ENCODE data around the gene COL5A1. TPM values are rescaled to one million over a fixed set of nuclear protein-coding genes. Genes with fewer than 3 reads are reported as not detected.

COL5A1 gene
- total RNA-seq, 1 experiment from 2014 or later: 9.5 TPM

GRCh38 chr9:134661791-134662142 lies 20.2 kb downstream of the COL5A1 start:
- H3K9me3 Mint-ChIP-seq: peaks cover 7 to 17% of the 10 kb centered on the region in 2 experiments; a peak in 4 of 5 replicates
- H2BK120ac ChIP-seq (ENCODE audit: low read depth, low read length, poor library complexity, severe bottlenecking): no peak overlapping the region
- H3K79me1 ChIP-seq (ENCODE audit: insufficient read depth, low read depth, low read length, poor library complexity, severe bottlenecking): no peaks in the 10 kb centered on the region
- no peak overlapping the region for H4K8ac ChIP-seq (replicated peaks; ENCODE audit: insufficient read length, low read depth, low read length)
- H4K91ac ChIP-seq (ENCODE audit: insufficient read length, low read depth, low read length): no peak overlapping the region
- H3K4me2 ChIP-seq (ENCODE audit: insufficient read depth, insufficient read length, low read length): no peak overlapping the region
- H3K36me3 Mint-ChIP-seq (ENCODE audit: insufficient read depth in 1 of 3, low read depth in 3 of 3): peaks cover 2 to 21% (median 10%) of the 10 kb centered on the region in 3 experiments
- peaks cover 4% of the 10 kb centered on the region for H3K9me3 ChIP-seq (ENCODE audit: control insufficient read depth, low read depth, low read length)
- H3K56ac ChIP-seq (ENCODE audit: insufficient read length, low read depth, low read length): no peak overlapping the region
- H2BK12ac ChIP-seq (ENCODE audit: insufficient read length, low read depth, low read length): no peak overlapping the region
- H3K79me2 ChIP-seq (ENCODE audit: insufficient read depth, low read length): no peaks in the 10 kb centered on the region
- no peak overlapping the region for H2BK20ac ChIP-seq (ENCODE audit: low read depth, low read length, poor library complexity, severe bottlenecking)
- WGBS (ENCODE audit: extremely low coverage, insufficient read length, low lambda C conversion rate): no CpG with 5 or more reads among the region's 11 CpGs
- H3K4ac ChIP-seq (ENCODE audit: low read depth, low read length): no peak overlapping the region
- no peaks in the 10 kb centered on the region for H4K20me1 ChIP-seq (ENCODE audit: control insufficient read depth, insufficient read depth, insufficient read length)
- H3K23ac ChIP-seq (ENCODE audit: insufficient read length, low read depth, low read length): no peak overlapping the region
- no peak overlapping the region for H3K4me3 Mint-ChIP-seq
- H3K9ac ChIP-seq (ENCODE audit: extremely low read depth, insufficient read length, low read length): no peak overlapping the region
- no peak overlapping the region for H3K18ac ChIP-seq (ENCODE audit: insufficient read length, low read depth, low read length)
- DNase-seq: no peak
- no peak overlapping the region for H2AK5ac ChIP-seq (ENCODE audit: insufficient read length, low read length)
- no peaks in the 10 kb centered on the region; the same call in none of the 2 replicates for H3K27me3 Mint-ChIP-seq (ENCODE audit: low read depth)
- no peaks in the 10 kb centered on the region for H3K4me1 ChIP-seq (ENCODE audit: insufficient read depth, low read length)
- H3K27ac ChIP-seq (ENCODE audit: insufficient read length, low read depth, low read length): no peak overlapping the region
- H3K4me1 Mint-ChIP-seq: peaks cover 9 to 12% of the 10 kb centered on the region in 2 experiments; a peak in 3 of 4 replicates
- H3T11ph ChIP-seq (ENCODE audit: low read length): no peak overlapping the region
- H3K14ac ChIP-seq (ENCODE audit: insufficient read depth, low read length): no peak overlapping the region
- H2AFZ ChIP-seq (ENCODE audit: low read length): no peak overlapping the region
- H3K27ac Mint-ChIP-seq: no peak overlapping the region
- H2BK5ac ChIP-seq (ENCODE audit: insufficient read length, low read length): no peak overlapping the region
- TF ChIP-seq, protein P1, sequence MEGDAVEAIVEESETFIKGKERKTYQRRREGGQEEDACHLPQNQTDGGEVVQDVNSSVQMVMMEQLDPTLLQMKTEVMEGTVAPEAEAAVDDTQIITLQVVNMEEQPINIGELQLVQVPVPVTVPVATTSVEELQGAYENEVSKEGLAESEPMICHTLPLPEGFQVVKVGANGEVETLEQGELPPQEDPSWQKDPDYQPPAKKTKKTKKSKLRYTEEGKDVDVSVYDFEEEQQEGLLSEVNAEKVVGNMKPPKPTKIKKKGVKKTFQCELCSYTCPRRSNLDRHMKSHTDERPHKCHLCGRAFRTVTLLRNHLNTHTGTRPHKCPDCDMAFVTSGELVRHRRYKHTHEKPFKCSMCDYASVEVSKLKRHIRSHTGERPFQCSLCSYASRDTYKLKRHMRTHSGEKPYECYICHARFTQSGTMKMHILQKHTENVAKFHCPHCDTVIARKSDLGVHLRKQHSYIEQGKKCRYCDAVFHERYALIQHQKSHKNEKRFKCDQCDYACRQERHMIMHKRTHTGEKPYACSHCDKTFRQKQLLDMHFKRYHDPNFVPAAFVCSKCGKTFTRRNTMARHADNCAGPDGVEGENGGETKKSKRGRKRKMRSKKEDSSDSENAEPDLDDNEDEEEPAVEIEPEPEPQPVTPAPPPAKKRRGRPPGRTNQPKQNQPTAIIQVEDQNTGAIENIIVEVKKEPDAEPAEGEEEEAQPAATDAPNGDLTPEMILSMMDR (conservative IDR thresholded peaks at IDR 0.05): no peak
- H3K23me2 ChIP-seq (ENCODE audit: insufficient read length, low read depth, low read length, poor library complexity, severe bottlenecking): no peaks in the 10 kb centered on the region
- no peak overlapping the region for H4K5ac ChIP-seq (ENCODE audit: insufficient read length, low read depth, low read length)
- H3K27me3 ChIP-seq (ENCODE audit: insufficient read depth, low read length): no peaks in the 10 kb centered on the region
- no peak overlapping the region for H2BK15ac ChIP-seq (ENCODE audit: low read depth, low read length)
